DMS53 (cell line): ENCODE results near the gene RACGAP1.
A peak's percentile ranks its signal among the peaks of the same experiment; 100 is the strongest.

Experiments used
- DNase-seq: peaks from one replicate; lab custom pipeline; 2025; lab: John Stamatoyannopoulos, UW

The RACGAP1 gene

DNA sequence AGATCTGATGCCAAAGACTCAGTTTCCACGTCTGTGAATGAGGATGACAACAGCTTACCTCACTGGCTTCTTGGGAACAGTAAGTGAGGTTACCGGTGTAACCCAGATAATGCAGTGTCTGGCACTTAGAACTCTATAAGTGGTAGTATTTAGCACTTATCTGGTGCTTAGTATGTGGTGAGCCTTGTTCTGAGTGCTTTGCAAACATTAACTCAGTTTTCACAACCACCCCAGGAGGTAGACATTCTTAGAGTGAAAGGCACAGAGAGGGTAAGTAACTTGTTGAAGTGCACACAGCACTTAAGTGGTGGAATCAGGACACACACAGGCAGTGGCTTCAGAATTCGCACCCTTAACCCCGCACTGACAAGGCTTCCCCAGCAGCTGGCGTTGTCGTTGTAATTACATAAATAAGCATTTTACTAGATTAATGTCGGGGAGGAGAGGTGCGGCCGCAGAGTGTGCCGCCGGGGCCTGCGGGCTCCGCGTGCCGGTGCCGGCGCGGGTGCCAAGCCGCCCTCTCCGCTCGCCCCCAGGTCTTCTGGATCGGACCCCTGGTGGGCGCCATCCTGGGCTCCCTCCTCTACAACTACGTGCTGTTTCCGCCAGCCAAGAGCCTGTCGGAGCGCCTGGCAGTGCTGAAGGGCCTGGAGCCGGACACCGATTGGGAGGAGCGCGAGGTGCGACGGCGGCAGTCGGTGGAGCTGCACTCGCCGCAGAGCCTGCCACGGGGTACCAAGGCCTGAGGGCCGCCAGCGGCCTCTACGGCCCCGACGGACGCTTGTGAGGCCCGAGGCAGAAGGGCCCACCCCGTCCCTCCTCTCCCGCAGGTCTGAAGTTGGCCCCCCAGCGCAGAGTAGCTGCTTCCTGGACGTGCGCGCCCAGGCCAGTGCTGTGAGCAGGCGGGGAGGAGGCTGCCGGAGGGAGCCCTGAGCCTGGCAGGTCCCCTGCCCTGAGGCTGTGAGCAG is 70.1 kb downstream of the RACGAP1 start:
- DNase-seq: peak; percentile 38

DNA sequence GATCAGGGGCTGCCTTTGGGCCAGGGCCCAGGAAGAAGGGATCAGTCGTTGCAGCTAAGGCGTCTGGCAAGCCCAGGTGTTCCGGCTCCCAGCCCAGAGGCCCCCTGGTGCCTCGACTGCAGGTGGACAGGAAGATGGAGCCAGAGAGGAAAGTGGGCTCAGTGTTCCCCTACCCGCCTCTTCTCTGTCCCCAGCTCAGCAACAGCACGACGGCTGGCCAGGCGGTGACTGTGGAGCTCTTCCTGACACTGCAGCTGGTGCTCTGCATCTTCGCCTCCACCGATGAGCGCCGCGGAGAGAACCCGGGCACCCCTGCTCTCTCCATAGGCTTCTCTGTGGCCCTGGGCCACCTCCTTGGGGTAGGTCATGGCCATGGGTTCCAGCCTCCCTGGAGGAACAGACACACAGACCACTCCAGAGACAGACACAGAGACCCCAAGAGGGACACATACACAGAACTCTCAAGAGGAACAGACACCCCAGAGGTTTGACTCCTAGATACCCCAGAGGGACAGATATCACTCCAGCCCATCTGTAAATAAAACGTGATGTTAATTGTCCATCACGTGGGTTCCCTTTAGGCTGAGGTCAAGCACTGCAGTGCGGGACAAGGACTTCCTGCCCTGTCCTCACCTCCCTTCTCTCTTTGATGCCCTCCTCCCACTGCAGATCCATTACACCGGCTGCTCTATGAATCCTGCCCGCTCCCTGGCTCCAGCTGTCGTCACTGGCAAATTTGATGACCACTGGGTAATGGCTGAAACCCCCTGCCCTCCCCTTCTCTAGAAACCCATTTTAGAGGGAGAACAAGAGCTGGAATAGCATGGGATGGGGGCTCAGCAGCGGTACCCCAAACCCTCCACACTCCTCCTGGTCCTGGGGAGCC is 71.1 kb downstream of the RACGAP1 start:
- DNase-seq: peak; percentile 55

DNA sequence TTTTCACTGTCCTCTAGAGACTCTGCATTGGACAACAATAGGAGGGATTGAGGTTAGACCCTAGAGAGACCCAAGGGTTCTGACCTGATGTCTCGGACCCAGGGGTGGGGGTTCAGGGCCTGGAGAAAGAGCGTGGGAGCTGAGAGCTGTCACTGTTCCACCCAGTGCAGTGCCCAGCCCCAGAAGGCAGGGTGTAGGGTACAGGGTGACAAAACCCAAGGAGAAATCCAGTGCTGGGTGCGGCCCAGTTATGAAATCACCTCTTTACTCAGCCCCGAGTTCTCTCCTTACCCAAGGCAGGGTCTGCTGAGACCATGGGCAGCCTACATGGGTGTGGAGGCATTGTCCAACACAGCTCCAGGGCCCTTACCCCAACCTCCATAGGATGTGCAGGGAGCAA is 72.1 kb downstream of the RACGAP1 start:
- no peak for DNase-seq

DNA sequence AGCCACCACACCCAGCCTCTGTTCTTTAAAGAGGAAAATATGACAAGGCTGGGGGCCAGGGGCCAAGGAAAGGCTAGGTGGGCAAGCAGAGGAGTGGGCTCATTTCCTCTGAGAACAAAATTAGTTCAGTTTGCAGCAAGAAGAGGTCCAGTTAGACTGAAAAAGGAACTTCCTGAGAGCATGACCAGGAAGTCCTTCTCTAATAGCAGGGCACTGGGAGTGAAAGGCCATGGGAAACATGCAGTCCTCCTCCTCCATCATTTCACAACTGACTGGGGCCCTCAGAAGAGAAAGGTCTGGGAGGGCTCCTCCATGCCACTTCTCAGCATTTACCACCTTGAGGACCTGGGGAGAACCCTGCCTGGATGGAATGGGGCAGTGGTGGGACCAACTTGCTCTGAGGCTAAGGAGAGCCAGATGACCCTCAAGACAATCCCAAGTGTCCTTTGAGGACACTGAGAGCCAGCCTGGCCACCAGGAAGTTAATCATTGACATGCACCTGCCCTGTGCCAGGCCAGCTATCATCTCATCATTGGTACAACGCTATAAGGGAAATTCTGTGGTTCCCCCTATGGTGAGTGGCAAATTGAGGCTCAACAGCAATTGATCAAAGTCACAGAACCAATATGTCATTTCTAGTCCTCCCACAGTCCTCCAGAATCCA is 72.8 kb downstream of the RACGAP1 start:
- peak; percentile 49 for DNase-seq

DNA sequence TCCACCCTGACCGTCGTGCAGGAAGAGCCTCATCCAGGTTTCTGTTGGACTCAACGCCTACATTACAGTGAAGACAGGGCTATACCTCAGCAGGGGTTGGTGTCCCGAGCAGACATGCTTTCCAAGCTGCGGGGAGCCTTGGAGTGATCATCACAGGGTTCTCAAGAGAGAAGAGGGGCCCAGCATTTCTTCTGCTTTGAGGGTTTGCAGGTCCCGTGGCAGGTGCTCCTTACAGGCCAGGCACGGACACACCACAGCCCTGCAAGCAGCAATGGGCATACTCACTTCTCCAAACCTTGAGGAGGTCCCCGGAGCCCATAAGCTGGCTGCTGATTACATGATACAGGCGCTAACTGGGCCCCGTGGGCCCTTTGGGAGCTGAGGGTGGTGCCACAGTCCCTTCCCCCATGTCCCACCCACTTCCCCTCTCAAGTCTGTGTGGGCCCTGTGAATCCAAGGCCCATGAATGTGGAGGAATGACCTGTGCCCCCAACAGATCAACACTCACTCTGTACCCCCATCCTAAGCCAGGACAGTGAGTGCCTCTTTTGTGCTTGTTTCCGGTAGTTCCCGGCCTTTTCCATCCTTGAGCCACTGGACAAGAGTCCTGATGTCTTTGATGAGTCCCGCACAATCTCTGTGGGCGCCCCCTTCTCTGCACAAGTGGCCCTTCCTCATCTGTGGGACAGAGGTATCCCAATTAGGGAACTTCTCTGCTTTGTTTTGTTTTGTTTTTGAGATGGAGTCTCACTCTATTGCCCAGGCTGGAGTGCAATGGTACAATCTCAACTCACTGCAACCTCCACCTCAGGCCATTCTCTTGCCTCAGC is 73.7 kb downstream of the RACGAP1 start:
- DNase-seq: no peak

DNA sequence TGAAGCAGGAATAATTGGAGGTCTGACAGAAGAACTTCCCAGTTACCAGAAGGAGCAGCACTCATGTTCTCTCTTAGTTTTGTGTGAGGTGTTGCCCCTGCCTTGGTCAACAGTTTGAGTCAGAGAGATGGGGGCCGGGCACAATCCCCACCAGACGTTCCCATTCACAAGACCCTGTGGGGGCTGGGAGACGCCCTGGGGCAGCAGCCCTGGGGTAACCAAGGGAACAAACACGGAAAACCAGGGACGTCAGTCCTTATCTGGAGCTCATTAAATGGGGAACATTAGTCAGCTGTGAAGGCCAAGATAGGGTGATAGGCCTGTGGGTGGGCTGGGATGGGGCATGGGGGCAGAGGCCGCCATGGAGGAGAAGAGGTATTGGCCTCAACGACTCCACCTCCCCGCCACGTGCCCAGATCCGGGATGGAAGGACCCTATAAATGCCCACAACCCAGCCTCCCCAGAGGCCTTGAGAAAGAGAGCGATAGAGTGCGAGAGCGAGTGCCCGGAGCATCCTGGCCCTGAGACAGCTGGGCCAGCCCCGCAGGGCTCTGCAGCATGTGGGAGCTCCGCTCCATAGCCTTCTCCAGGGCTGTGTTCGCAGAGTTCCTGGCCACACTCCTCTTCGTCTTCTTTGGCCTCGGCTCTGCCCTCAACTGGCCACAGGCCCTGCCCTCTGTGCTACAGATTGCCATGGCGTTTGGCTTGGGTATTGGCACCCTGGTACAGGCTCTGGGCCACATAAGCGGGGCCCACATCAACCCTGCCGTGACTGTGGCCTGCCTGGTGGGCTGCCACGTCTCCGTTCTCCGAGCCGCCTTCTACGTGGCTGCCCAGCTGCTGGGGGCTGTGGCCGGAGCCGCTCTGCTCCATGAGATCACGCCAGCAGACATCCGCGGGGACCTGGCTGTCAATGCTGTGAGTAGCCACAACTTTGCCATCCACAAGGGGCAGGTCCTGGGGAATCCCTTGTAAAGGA is 74.7 kb downstream of the RACGAP1 start, which contains the start of gene AQP2:
AQP2 (plus strand) TSS at position 465 of the 979 bp plus-strand sequence; CDS start at position 559, 94 bp downstream.
- no peak for DNase-seq

DNA sequence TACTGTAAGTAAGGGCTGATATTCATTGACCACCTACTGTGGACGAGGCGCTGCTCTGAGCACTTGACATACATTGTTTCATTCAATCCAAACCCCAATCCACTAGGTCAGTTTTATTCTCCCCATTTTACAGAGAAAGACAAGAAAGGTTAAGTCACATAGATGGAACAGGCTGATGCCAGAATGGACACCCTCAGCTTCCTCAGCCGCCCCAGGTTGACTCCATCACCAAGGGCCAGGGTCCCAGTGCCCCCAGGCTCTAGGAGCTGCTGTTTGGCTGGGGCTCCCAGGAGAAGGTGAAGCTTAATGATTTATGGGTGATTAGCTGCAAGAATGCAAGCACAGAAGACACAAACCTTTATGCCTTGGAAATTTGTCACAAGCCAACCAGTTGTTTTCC is 75.4 kb downstream of the RACGAP1 start:
- DNase-seq: no peak

DNA sequence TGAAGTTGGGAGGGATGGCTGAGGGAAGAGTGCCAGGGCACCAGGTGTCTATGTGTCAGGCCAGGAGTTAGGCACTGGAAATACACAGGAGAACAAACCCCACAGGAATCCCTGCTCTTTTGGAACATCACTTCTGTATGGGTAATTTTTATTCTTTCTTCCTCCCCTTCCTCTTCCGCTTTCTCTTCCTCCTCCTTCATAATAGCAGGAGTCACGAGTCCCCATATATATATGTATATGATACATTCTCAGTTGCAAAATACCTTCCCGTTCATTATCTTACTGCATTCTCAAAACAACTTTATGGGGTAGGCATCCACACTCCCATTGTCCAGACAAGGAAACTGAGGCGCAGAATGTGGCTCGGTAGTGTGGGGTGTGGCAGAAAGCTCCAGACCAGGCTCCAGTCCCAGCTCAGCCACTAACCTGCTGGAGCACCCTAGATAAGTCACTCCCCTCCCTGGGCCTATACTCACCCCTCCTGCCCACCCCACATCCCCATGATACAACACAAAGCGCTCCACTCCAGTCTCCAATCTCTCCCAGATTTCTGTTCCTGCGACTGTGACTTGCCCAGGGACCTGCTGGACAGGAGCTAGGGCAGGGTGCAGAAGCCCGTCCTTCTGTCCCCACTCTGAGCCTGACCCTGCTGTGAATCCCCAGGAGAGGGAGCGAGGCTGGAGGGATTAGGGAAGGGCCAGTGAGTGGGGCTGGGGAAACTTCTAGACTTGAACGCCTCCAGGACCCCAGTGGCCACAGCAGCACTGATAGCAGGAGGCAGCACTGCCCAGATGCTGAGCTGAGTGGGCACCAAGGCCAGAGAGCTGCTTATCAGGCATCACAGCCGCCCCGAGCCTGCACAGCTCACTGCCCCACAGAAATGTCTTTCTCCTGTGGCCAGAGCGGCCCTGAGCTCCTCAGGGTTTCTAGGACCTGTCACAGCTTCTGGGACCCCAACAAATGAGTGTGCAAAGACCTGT is 76.1 kb downstream of the RACGAP1 start:
- DNase-seq: no peak

DNA sequence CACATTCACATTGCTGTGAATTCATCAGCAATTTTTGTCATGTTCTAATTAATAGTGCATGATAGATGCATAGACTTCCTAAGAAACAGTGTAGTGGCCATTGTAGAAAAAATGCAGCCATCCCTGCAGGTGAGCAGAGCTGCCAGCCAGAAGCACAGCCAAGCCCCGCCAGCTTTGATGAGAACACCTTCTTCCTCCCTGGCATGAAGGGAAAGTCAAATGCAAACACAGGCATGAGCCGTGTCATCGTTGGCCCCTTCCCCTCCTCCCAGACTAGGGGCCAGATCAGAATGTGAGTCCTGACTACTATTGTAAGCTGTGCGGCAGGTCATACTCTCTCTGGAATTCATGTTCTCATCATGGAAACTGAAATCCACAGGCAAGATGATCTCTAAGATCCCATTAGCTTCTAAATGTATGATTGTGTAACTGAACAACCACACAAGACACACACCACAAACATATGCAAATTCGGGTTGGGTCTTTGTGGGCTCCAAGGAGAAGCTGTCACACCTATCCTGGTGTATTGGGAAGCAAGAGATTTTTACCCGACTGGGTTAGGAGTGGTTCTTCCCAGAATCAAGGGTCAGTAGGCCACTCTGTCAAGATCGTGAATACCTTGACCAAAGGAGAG is 77.6 kb downstream of the RACGAP1 start:
- peak; percentile 21 for DNase-seq

DNA sequence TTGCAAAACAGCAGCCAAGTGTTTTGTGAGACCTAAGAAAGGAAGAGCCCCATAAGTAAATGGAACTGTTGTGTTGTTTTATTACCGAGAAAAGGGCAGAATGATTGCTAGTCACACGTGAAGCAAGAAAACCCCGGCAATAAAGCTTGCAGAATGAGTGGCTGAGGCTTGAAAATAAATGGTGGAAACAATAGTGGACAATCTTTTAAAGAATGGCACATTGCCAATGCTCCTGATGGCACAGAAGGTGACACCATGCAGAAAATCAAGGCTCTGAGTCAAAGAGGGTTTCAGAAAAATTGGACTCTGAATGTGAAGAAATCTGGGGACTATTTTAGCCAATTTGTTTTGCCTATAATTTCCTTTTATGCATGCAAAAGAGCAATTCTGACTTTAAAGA is 78.8 kb downstream of the RACGAP1 start:
- no peak for DNase-seq

DNA sequence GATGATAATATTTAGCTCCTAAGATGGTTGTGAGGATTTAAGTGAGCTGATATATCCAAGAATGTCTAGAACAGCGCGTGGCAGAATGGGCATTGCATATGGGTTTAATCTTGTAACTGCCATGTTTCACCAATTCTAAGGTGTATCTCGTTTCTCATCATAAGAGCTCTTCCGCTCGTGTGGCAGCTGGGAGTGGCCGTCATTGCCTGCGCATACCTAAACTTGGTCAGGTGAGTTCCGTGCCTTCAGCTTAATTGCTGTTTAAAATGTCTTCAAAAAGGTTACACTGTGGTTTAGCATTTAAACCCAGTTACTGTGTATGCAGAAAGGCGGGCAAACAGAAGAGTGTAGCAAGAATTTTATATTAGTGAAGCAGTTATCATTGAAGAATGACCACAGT is 79.2 kb downstream of the RACGAP1 start:
- no peak for DNase-seq

DNA sequence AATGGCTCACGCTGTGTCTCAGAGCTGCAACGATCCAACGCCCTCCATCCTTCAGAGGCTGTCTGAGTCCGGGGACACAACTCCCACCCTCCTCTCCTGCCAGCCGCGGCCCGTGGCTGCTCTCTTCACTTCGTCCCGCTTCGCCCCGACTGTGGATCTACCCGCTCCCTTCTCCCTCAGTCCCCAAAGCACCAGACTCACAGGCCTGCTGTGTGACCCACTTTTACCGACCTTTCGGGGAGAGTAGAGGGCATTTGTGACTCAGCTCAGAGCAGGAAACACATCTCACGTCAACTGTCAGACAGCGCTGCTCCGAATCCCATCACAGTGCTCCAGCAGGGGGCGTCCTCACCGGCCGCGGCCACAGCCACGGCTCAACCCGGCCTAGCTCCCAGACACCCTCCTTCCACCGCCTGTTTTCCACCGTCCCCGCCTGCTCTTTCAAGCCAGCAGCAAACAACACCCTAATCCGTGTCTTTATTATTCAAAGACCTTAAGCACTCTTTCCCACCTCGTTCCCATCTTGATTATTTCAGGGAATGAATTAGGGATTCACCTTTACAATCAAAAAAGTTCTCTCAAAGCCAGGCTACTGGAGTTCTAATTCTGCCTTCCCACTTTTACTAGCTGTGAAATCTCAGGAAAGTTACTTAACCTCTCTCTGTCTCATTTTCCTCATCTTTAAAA is 79.8 kb downstream of the RACGAP1 start:
- DNase-seq: peak; percentile 83

DNA sequence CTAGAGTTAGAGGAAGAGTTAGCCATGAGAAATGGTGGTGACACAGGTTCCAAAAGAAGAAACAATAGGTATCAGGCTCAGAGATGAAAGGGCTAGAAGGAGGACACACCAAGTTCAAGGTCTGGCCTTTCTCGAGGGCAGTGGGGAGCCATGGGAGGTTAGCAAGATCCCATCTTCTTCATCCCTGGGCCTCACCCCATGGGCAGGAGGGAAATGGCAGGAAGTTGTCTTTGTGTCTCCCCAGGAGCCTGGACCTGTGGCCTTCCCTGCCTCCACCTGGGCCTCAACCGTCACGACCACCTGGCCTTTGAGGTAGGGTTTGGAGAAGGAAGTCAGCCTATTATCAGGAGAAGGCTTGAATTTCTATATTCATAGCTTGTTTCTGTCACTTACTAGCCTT is 80.6 kb downstream of the RACGAP1 start:
- DNase-seq: no peak

DNA sequence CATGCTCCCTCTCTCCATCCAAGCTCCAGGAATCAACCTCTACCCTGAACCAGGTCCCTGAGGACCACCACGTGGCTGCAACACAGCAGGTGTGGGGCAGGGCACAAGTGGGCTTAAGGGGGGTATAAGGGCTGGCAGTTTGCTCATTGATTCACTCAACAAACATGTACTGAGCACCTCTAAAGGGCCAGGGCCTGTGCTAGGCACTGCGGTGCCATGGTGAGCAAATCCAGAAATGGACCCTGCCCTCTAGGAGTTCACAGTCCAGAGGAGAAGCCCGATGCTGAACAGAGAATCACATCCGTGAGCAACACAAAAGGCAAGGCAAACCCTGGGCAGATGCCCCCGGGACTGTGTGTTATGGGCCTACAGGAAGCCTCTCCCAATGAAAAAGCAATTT is 81.2 kb downstream of the RACGAP1 start:
- no peak for DNase-seq

DNA sequence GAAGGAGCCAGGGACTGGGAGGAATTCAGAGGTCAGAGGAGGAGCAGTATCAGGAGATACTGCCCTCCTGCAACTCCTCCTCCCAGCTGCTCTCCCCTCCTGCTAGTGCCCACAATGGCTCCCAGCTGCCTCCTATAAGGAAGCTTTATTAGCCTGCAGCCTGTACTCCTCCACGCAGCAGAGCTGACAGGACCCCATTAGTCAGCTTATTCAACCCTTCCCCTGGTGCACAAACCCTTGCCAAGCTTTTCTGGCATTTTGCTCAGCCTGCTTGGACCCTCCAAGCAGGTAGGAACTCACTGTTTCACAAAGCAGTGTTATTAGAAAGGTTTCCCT is 81.7 kb downstream of the RACGAP1 start:
- DNase-seq: no peak

DNA sequence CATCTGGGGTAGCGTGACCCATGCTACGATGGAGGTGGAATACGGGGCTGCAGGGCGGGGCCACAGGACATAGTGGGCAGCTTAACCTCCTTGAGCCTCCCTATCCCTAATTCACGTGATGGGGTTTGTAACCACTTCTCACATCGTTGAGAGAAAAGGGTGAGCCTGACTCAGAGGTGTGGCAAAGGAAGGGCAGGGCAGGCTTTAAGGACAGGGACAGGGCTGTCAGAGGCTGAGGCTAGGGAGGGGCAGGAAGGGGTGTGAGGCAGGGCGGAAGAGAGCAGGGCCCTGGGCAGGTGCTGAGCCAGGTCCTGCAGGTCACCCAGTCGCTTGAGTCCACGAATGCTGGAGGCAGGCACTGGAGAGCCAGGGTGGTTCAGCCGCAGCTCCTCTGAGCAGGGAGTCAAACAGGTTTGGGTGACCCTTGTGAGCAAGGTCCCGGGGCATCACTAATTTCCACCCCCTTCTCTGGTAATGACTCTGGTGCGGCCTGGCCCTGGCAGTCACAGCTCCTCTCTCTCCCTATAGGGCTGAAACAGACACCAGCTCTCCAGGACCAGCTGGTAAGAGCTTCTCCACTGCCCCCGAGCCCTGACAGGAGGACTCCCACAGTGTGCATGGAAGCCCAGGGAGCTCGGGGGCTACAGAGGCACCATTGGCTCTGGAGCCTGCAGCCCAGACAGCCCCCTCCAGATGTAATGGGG is 82.2 kb downstream of the RACGAP1 start:
- DNase-seq: no peak

DNA sequence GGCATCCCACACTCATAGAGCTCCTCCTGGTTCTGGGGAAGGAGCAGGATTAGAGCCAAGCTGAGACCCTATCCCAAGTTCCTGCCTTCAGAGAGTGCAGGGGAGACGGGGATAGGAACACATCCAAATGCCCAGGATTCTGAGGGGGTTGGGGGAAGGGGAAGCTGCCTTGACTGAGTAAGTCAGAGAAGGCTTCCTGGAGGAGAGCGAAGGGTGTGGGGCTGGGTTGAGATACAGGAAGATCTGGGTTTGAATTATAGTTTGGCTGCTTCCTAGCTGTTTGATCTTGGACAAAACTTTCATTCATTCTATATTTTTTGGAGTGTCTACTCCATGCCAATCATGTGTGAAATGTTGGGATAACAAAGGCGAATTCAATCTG is 82.8 kb downstream of the RACGAP1 start:
- no peak for DNase-seq
